NCI-H187 (cell line): ENCODE data around the gene PNPLA7.
A peak's percentile ranks its signal among the peaks of the same experiment; 100 is the strongest.

ENCODE experiments used
- DNase-seq, 2 experiments: peaks; one replicate each; lab custom pipeline; 2025; lab: John Stamatoyannopoulos, UW

Gene PNPLA7

GRCh38 chr9:137494104-137494544, 56.1 kb downstream of the PNPLA7 start:
- no peak for DNase-seq

- no peak for DNase-seq
These were observed 56.7 kb downstream of the PNPLA7 start for GRCh38 chr9:137493364-137494103.

GRCh38 chr9:137492464-137493363, 57.5 kb downstream of the PNPLA7 start:
- no peak for DNase-seq

- DNase-seq = no peak
These were observed 58.3 kb downstream of the PNPLA7 start for GRCh38 chr9:137491735-137492432.

- DNase-seq = no peak
These were observed 59.5 kb downstream of the PNPLA7 start for GRCh38 chr9:137490532-137491186.

- DNase-seq = no peak
These were observed 61.3 kb downstream of the PNPLA7 start for GRCh38 chr9:137488906-137489305.

- no peak for DNase-seq
These were observed 61.9 kb downstream of the PNPLA7 start for GRCh38 chr9:137488327-137488653.

GRCh38 chr9:137487454-137488326, 62.5 kb downstream of the PNPLA7 start:
- peak; percentile 8 to 21 for DNase-seq

GRCh38 chr9:137486545-137487453, 63.4 kb downstream of the PNPLA7 start:
- no peak for DNase-seq

GRCh38 chr9:137486141-137486490, 64.1 kb downstream of the PNPLA7 start:
- no peak for DNase-seq

- no peak for DNase-seq
These were observed 64.7 kb downstream of the PNPLA7 start for GRCh38 chr9:137485343-137486140.

- DNase-seq = no peak
These were observed 65.5 kb downstream of the PNPLA7 start for GRCh38 chr9:137484551-137485315.

GRCh38 chr9:137482094-137482781, 68.0 kb downstream of the PNPLA7 start:
- no peak for DNase-seq

- no peak for DNase-seq
These were observed 69.2 kb downstream of the PNPLA7 start for GRCh38 chr9:137480686-137481683.

GRCh38 chr9:137479892-137480685, 70.1 kb downstream of the PNPLA7 start:
- no peak for DNase-seq
